WTC11 (cell line): ENCODE measurements around the gene MOB3C.

Experiments used
- CREM ChIP-seq: sonication (generic); formaldehyde crosslinking; IDR thresholded peaks from 2 replicates; pipeline ENCODE4 v1.8.1; 2022; ENCODE audit warnings: mild to moderate bottlenecking, missing genetic modification reagents, moderate library complexity
- CTCF ChIP-seq: fragments of 200-600 bp; IDR thresholded peaks from 2 replicates; pipeline ENCODE4 v1.8.0; 2022; ENCODE audit warnings: antibody characterized with exemption
- ESRRA ChIP-seq: sonication (generic); formaldehyde crosslinking; IDR thresholded peaks from 2 replicates; pipeline ENCODE4 v1.8.1; 2022; ENCODE audit warnings: mild to moderate bottlenecking, missing genetic modification reagents, borderline replicate concordance
- FOXJ3 ChIP-seq: sonication (generic); formaldehyde crosslinking; IDR thresholded peaks from 2 replicates; pipeline ENCODE4 v1.9.0; 2021; ENCODE audit warnings: missing genetic modification reagents, mild to moderate bottlenecking, borderline replicate concordance
- RELA ChIP-seq: sonication (generic); formaldehyde crosslinking; IDR thresholded peaks from 2 replicates; pipeline ENCODE4 v1.8.1; 2022; ENCODE audit warnings: missing genetic modification reagents, mild to moderate bottlenecking, borderline replicate concordance

GRCh38 chr1:46596036-46596435 is 20.6 kb downstream of the MOB3C start:
- TF ChIP-seq FOXJ3 (CRISPR knock-in tag) (no peak), CTCF (no peak), RELA (no peak), CREM (CRISPR knock-in tag) (no peak), ESRRA (no peak)
